AG04449 (cell line): ENCODE data around the gene NDUFV1.

Source experiments
- CTCF ChIA-PET: fragments of 350-600 bp; formaldehyde crosslinking; extraction: SDS; loops from one replicate; lab custom pipeline; 2021; ENCODE audit warnings: antibody characterized with exemption; lab: Yijun Ruan, JAX
- POLR2A ChIA-PET: fragments of 400-600, 350-600 bp; formaldehyde crosslinking; extraction: SDS; loops from one replicate; lab custom pipeline; 2020; ENCODE audit warnings: antibody characterized with exemption, inconsistent platforms; lab: Yijun Ruan, JAX
- DNase-seq: peaks from one replicate; pipeline ENCODE4 v3.0.0-alpha.2; 2010; ENCODE audit warnings: low read depth, low spot score
- H3K4me3 ChIP-seq: 2 replicates; pipeline ENCODE4 v1.5.1; 2011; ENCODE audit warnings: low read depth, mild to moderate bottlenecking, control low read depth, low read length
- TF ChIP-seq, protein P1 (sequence below): IDR thresholded peaks from one replicate; pipeline ENCODE4 v1.5.1; 2011; ENCODE audit warnings: mild to moderate bottlenecking, moderate library complexity, low read length, control low read depth, inconsistent platforms; ENCODE audit not compliant: insufficient read depth; ENCODE audit errors: missing control alignments

NDUFV1 gene

DNA sequence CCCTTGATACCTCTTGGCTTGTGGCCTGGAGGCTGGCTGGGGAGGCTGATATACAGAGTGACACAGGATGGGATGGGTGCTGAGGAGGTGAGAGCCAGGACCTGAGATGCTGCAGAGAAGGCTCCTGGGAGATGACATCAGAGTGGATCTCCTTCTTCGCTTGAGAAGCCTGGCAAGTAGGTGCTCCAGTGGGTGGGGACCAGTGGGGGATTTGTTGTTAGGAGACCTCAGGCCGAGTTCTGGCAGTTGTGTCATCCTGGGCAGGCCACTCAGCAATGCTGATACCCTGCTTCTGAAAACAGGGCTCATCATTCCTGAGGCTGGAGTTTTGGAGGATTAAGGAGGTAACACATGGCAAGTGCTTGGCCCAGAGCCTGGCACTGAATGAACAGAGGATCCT lies 1.9 kb upstream of the NDUFV1 start:
- H3K4me3 ChIP-seq: no peak overlapping the region
- TF ChIP-seq, protein P1, sequence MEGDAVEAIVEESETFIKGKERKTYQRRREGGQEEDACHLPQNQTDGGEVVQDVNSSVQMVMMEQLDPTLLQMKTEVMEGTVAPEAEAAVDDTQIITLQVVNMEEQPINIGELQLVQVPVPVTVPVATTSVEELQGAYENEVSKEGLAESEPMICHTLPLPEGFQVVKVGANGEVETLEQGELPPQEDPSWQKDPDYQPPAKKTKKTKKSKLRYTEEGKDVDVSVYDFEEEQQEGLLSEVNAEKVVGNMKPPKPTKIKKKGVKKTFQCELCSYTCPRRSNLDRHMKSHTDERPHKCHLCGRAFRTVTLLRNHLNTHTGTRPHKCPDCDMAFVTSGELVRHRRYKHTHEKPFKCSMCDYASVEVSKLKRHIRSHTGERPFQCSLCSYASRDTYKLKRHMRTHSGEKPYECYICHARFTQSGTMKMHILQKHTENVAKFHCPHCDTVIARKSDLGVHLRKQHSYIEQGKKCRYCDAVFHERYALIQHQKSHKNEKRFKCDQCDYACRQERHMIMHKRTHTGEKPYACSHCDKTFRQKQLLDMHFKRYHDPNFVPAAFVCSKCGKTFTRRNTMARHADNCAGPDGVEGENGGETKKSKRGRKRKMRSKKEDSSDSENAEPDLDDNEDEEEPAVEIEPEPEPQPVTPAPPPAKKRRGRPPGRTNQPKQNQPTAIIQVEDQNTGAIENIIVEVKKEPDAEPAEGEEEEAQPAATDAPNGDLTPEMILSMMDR: no peak
- DNase-seq: no peak
- CTCF ChIA-PET: interaction anchor here (1.1 to 1.6 kb wide), 2 partner anchors 9 to 10 kb away, joined by 3 to 12 read pairs; no protein-coding TSS in a partner anchor
- POLR2A ChIA-PET: no interaction called here

DNA sequence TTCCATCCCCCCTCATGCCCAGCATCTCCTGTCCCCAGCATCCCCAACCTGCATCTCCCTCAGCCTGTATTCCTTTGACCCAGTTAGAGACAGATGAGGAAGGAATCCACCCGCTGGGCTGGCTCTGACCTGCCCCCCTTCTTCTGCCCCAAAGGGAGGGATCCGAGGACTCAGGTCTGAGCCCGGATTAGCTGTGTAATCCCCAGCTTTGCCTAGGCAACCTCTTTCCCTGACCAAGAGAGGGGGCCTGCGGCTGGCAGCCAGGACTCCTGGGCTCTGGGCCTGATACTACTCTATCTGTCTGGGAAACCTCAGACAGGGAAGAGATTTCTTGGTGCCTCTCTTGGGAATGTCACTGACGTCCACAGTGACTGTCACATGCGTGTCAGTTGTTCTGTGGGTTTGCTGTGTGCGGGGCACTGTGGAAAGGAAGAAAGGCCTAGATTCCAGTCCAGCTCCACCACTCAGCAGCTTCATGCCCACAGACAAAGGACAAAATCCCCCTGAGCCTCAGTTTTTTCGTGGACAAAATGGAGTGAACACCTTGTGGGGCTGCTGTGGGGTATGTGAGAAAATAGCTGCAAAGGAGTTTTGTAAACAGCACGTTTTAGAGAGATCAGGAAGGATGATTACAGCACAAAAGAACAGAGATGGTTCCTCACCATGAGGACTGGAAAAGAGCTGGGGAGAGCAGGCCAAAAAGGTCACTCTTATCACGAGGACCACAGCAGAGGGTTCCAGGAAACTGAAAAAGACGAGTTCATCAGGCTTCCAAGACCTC lies 1.3 kb upstream of the NDUFV1 start:
- CTCF ChIA-PET: interaction anchor here (1.6 kb wide), 1 partner anchor 9 kb away, joined by 12 read pairs; no protein-coding TSS in a partner anchor
- POLR2A ChIA-PET: no interaction called here
- TF ChIP-seq, protein P1: no peak
- DNase-seq: no peak
- no peak overlapping the region for H3K4me3 ChIP-seq

GRCh38 chr11:67606093-67606491 lies 644 bp upstream of the NDUFV1 start:
- POLR2A ChIA-PET: no interaction called here
- TF ChIP-seq, protein P1: no peak
- H3K4me3 ChIP-seq: peak overlapping the region; percentile 91
- CTCF ChIA-PET: interaction anchor here (1.6 kb wide), 1 partner anchor 9 kb away, joined by 12 read pairs; no protein-coding TSS in a partner anchor
- DNase-seq: no peak

- no peak for DNase-seq
- peak overlapping the region; percentile 91 for H3K4me3 ChIP-seq
- POLR2A ChIA-PET: no interaction called here
- CTCF ChIA-PET: interaction anchor here (0.6 to 3.0 kb wide), 5 partner anchors 9 to 34 kb away, joined by 3 to 33 read pairs (median 5); partner anchors contain the start of gene NUDT8
- TF ChIP-seq, protein P1: no peak
These were observed 771 bp downstream of the NDUFV1 start for GRCh38 chr11:67607507-67607906.

GRCh38 chr11:67608486-67608885 lies 1.8 kb downstream of the NDUFV1 start:
- POLR2A ChIA-PET: no interaction called here
- CTCF ChIA-PET: interaction anchor here (0.8 to 3.0 kb wide), 6 partner anchors 9 to 51 kb away, joined by 3 to 33 read pairs (median 4); partner anchors contain the start of gene NUDT8
- DNase-seq: no peak
- TF ChIP-seq, protein P1: no peak
- H3K4me3 ChIP-seq: no peak overlapping the region

GRCh38 chr11:67609316-67609715 lies 2.6 kb downstream of the NDUFV1 start:
- TF ChIP-seq, protein P1: no peak
- DNase-seq: no peak
- ChIA-PET CTCF (interaction anchor here (0.8 to 3.0 kb wide), 4 partner anchors 8 to 50 kb away, joined by 3 to 33 read pairs (median 8); partner anchors contain the start of gene NUDT8), POLR2A (no interaction called here)
- no peak overlapping the region for H3K4me3 ChIP-seq
